ENCODE data around the gene COX20.
A peak's percentile ranks its signal among the peaks of the same experiment; 100 is the strongest.

COX20 gene

GRCh38 chr1:244858357-244858756, 22.9 kb downstream of the COX20 start:
- peaks cover 86% of the 10 kb centered on the region for H3F3A ChIP-seq (ENCODE audit: insufficient read depth)
- H4K20me1 ChIP-seq (ENCODE audit: low read depth, low read length), result peaks cover 81% of the 10 kb centered on the region

GRCh38 chr1:244860078-244860477, 24.6 kb downstream of the COX20 start:
- Histone ChIP-seq H4K20me1 (ENCODE audit: low read depth, low read length) (peaks cover 75% of the 10 kb centered on the region), H3K9me3 (ENCODE audit: insufficient read depth, low read length) (no peaks in the 10 kb centered on the region), H3K4me2 (ENCODE audit: low read depth, low read length, poor library complexity, severe bottlenecking) (no peak overlapping the region), H3K9ac (ENCODE audit: low read length) (no peak overlapping the region), H3K27me3 (ENCODE audit: low read length) (no peaks in the 10 kb centered on the region), H3K9me2 (replicated peaks; ENCODE audit: insufficient read depth, low read length) (no peaks in the 10 kb centered on the region), H3K4me3 (ENCODE audit: insufficient read depth, low read length, poor library complexity, severe bottlenecking) (no peak overlapping the region), H3K36me3 (ENCODE audit: low read length) (peaks cover 77% of the 10 kb centered on the region), H3K79me2 (ENCODE audit: insufficient read depth, low read length) (peaks cover 91% of the 10 kb centered on the region), H2AFZ (ENCODE audit: low read depth, low read length, severe bottlenecking) (no peak overlapping the region), H3F3A (ENCODE audit: insufficient read depth) (peaks cover 71% of the 10 kb centered on the region), H3K27ac (ENCODE audit: low read depth, low read length) (no peak overlapping the region)
- no peak for TF ChIP-seq CTCF (IDR thresholded peaks at IDR 0.05; ENCODE audit: insufficient read depth, low read length, poor library complexity, severe bottlenecking)
- no peak for TF ChIP-seq EZH2phosphoT487 (conservative IDR thresholded peaks at IDR 0.05; ENCODE audit: low read length)

More at GRCh38 chr1:244858357-244858756, 22.9 kb downstream of the COX20 start:
- no peak overlapping the region for H3K27ac ChIP-seq (ENCODE audit: low read depth, low read length)
- TF ChIP-seq CTCF (IDR thresholded peaks at IDR 0.05; ENCODE audit: insufficient read depth, low read length, poor library complexity, severe bottlenecking) (no peak), EZH2phosphoT487 (conservative IDR thresholded peaks at IDR 0.05; ENCODE audit: low read length) (no peak)
- H3K4me3 ChIP-seq (ENCODE audit: insufficient read depth, low read length, poor library complexity, severe bottlenecking), result no peak overlapping the region
- peaks cover 91% of the 10 kb centered on the region for H3K79me2 ChIP-seq (ENCODE audit: insufficient read depth, low read length)
- H3K9me3 ChIP-seq (ENCODE audit: insufficient read depth, low read length), result no peaks in the 10 kb centered on the region
- H2AFZ ChIP-seq (ENCODE audit: low read depth, low read length, severe bottlenecking), result no peak overlapping the region
- H3K4me2 ChIP-seq (ENCODE audit: low read depth, low read length, poor library complexity, severe bottlenecking), result no peak overlapping the region
- H3K9ac ChIP-seq (ENCODE audit: low read length), result no peak overlapping the region
- no peaks in the 10 kb centered on the region for H3K27me3 ChIP-seq (ENCODE audit: low read length)
- H3K36me3 ChIP-seq (ENCODE audit: low read length), result peaks cover 92% of the 10 kb centered on the region
- no peaks in the 10 kb centered on the region for H3K9me2 ChIP-seq (replicated peaks; ENCODE audit: insufficient read depth, low read length)

GRCh38 chr1:244860914-244861610, 25.6 kb downstream of the COX20 start:
- H3K9me3 ChIP-seq (ENCODE audit: insufficient read depth, low read length), result no peaks in the 10 kb centered on the region
- peak overlapping the region; percentile 93 for H3K4me2 ChIP-seq (ENCODE audit: low read depth, low read length, poor library complexity, severe bottlenecking)
- H3K9me2 ChIP-seq (replicated peaks; ENCODE audit: insufficient read depth, low read length), result no peaks in the 10 kb centered on the region
- peaks cover 71% of the 10 kb centered on the region for H3F3A ChIP-seq (ENCODE audit: insufficient read depth)
- H3K27me3 ChIP-seq (ENCODE audit: low read length), result no peaks in the 10 kb centered on the region
- H3K36me3 ChIP-seq (ENCODE audit: low read length), result peaks cover 67% of the 10 kb centered on the region
- H3K4me3 ChIP-seq (ENCODE audit: insufficient read depth, low read length, poor library complexity, severe bottlenecking), result peak overlapping the region; percentile 100
- peaks cover 82% of the 10 kb centered on the region for H3K79me2 ChIP-seq (ENCODE audit: insufficient read depth, low read length)
- H3K9ac ChIP-seq (ENCODE audit: low read length), result peak overlapping the region; percentile 99
- no peak for TF ChIP-seq CTCF (IDR thresholded peaks at IDR 0.05; ENCODE audit: insufficient read depth, low read length, poor library complexity, severe bottlenecking)
- TF ChIP-seq EZH2phosphoT487 (conservative IDR thresholded peaks at IDR 0.05; ENCODE audit: low read length), result no peak
- H3K27ac ChIP-seq (ENCODE audit: low read depth, low read length), result no peak overlapping the region; the same call in 1 of the 2 replicates
- no peak overlapping the region for H2AFZ ChIP-seq (ENCODE audit: low read depth, low read length, severe bottlenecking)
- peaks cover 66% of the 10 kb centered on the region for H4K20me1 ChIP-seq (ENCODE audit: low read depth, low read length)

All from SU-DHL-6 (cell line).